ENCODE results near the gene PAQR4. TPM values are rescaled to one million over a fixed set of nuclear protein-coding genes. Genes with fewer than 3 reads are reported as not detected.

PAQR4 gene
- total and polyA plus RNA-seq, 9 donors: 4.3 to 14.4 (median 9.1) TPM

GRCh38 chr16:2954656-2955381 lies 14.3 kb upstream of the PAQR4 start:
- peaks cover 15% of the 10 kb centered on the region for H3K4me1 ChIP-seq (ENCODE audit: control insufficient read depth, insufficient read depth, low read length)
- peaks cover 35% of the 10 kb centered on the region for H3K27me3 ChIP-seq (ENCODE audit: control insufficient read depth, insufficient read depth, low read length)
- no peak for DNase-seq
- no peaks in the 10 kb centered on the region for H3K9me3 ChIP-seq (replicated peaks; ENCODE audit: control insufficient read depth, low read depth, low read length)
- H3K27ac ChIP-seq (ENCODE audit: low read length): no peak overlapping the region
- 53% methylated on average over 15 of the region's 26 CpGs for WGBS (ENCODE audit: insufficient coverage)
- H3K36me3 ChIP-seq (ENCODE audit: control insufficient read depth, insufficient read depth, low read length): no peaks in the 10 kb centered on the region
- H3K4me3 ChIP-seq (ENCODE audit: low read length): no peak overlapping the region

GRCh38 chr16:2955438-2955778 lies 13.7 kb upstream of the PAQR4 start:
- Histone ChIP-seq H3K36me3 (ENCODE audit: control insufficient read depth, insufficient read depth, low read length) (no peaks in the 10 kb centered on the region), H3K4me3 (ENCODE audit: low read length) (no peak overlapping the region), H3K4me1 (ENCODE audit: control insufficient read depth, insufficient read depth, low read length) (peaks cover 12% of the 10 kb centered on the region), H3K9me3 (replicated peaks; ENCODE audit: control insufficient read depth, low read depth, low read length) (no peaks in the 10 kb centered on the region), H3K27ac (ENCODE audit: low read length) (no peak overlapping the region), H3K27me3 (ENCODE audit: control insufficient read depth, insufficient read depth, low read length) (peaks cover 35% of the 10 kb centered on the region)
- no peak for DNase-seq
- WGBS (ENCODE audit: insufficient coverage): 33% methylated on average over 6 of the region's 10 CpGs

DNA sequence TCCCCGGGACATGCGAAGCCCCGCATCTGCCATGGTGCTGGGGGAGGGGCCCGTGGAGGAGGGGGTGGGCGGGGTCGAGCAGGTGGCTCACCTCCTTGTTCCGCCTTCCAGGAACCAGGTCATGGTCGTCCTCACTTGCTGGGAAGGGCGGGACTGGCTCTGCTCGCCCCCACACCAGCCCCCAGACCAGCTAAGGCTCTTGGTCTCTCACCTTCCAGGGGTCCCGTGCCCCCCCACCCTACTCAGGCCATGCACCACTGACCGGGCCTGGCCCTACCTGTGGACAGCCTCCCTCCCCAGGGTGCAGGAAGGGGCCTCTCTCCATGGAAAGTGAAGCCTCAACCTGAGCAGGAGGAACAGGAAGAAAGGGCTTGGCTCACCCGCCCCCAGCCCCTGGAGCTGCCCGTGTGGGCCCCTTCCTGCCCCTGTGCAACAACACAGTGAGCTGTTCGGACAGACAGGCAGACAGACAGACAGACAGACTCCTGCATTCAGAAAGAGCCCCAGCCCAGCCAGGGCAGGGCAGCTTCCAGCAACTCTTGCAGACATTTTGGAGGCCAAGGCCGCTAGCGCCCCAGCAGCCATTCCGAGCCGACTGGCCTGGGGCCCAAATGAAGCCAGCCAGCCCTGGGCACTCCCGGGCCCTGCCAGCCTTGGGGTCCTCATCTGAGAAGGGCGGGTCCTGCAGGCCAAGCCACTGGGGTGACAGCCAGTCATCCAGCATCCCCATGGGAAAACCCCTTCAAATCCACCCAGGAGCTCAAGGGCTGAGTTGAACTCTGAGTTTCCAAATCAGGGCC lies 13.2 kb upstream of the PAQR4 start:
- no peak overlapping the region for H3K27ac ChIP-seq (ENCODE audit: low read length)
- H3K4me1 ChIP-seq (ENCODE audit: control insufficient read depth, insufficient read depth, low read length): peaks cover 12% of the 10 kb centered on the region
- WGBS (ENCODE audit: insufficient coverage): 43% methylated on average over 11 of the region's 21 CpGs
- H3K9me3 ChIP-seq (replicated peaks; ENCODE audit: control insufficient read depth, low read depth, low read length): no peaks in the 10 kb centered on the region
- H3K4me3 ChIP-seq (ENCODE audit: low read length): no peak overlapping the region
- no peaks in the 10 kb centered on the region for H3K36me3 ChIP-seq (ENCODE audit: control insufficient read depth, insufficient read depth, low read length)
- H3K27me3 ChIP-seq (ENCODE audit: control insufficient read depth, insufficient read depth, low read length): peaks cover 41% of the 10 kb centered on the region
- no peak for DNase-seq

- H3K36me3 ChIP-seq (ENCODE audit: control insufficient read depth, insufficient read depth, low read length): no peaks in the 10 kb centered on the region
- no peak for DNase-seq
- WGBS (ENCODE audit: insufficient coverage): 63% methylated on average over 4 of the region's 11 CpGs
- H3K27ac ChIP-seq (ENCODE audit: low read length): no peak overlapping the region
- H3K9me3 ChIP-seq (replicated peaks; ENCODE audit: control insufficient read depth, low read depth, low read length): no peaks in the 10 kb centered on the region
- H3K4me1 ChIP-seq (ENCODE audit: control insufficient read depth, insufficient read depth, low read length): peaks cover 12% of the 10 kb centered on the region
- H3K27me3 ChIP-seq (ENCODE audit: control insufficient read depth, insufficient read depth, low read length): peaks cover 44% of the 10 kb centered on the region
- H3K4me3 ChIP-seq (ENCODE audit: low read length): no peak overlapping the region
Observed at GRCh38 chr16:2956579-2956956, 12.6 kb upstream of the PAQR4 start.

GRCh38 chr16:2959206-2959605 lies 9.9 kb upstream of the PAQR4 start:
- 57% methylated on average over 4 of the region's 10 CpGs for WGBS (ENCODE audit: insufficient coverage)

DNA sequence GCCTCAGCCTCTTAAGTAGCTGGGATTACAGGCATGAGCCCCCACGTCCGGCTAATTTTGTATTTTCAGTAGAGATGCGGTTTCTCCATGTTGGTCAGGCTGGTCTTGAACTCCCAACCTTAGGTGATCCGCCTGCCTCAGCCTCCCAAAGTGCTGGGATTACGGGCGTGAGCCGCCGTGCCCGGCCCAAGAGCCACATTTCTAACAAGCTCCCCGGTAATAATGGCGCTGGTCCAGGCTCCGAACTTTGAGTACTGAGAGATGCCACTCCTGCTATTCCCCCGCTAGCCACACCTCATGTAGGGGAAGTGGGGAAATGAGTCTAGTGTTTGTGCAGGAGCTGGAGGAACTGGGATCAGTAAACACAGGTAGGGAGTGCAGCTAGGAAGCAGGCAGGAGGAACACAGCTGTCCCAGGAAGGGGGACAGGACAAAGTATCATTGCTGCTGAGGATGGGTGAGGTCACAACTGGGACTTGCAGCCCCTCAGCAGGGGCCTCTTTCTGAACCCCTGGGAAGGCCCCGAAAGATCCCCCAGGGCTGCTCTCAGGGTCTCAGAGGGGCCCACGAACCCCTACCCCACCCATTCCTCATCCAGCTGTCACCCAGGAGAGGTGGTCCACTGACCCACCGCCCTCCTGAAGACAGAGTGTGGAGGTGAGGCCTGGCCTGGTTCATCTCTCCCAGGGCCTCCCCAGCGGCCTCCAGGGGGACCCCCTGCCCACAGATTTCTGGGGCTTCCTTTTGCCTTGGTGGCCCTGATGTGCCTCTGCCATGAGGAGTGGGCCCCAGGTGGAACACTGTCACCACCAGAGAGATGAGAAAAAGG lies 8.8 kb upstream of the PAQR4 start:
- H3K36me3 ChIP-seq (ENCODE audit: control insufficient read depth, insufficient read depth, low read length): no peaks in the 10 kb centered on the region
- no peak for DNase-seq
- 84% methylated on average over 11 of the region's 17 CpGs for WGBS (ENCODE audit: insufficient coverage)
- peaks cover 28% of the 10 kb centered on the region for H3K4me1 ChIP-seq (ENCODE audit: control insufficient read depth, insufficient read depth, low read length)
- H3K27me3 ChIP-seq (ENCODE audit: control insufficient read depth, insufficient read depth, low read length): peaks cover 68% of the 10 kb centered on the region
- no peak overlapping the region for H3K27ac ChIP-seq (ENCODE audit: low read length)
- no peaks in the 10 kb centered on the region for H3K9me3 ChIP-seq (replicated peaks; ENCODE audit: control insufficient read depth, low read depth, low read length)
- H3K4me3 ChIP-seq (ENCODE audit: low read length): no peak overlapping the region

More at GRCh38 chr16:2959206-2959605, 9.9 kb upstream of the PAQR4 start:
- Histone ChIP-seq H3K4me1 (ENCODE audit: control insufficient read depth, insufficient read depth, low read length) (peaks cover 18% of the 10 kb centered on the region), H3K36me3 (ENCODE audit: control insufficient read depth, insufficient read depth, low read length) (no peaks in the 10 kb centered on the region), H3K27me3 (ENCODE audit: control insufficient read depth, insufficient read depth, low read length) (peaks cover 63% of the 10 kb centered on the region), H3K27ac (ENCODE audit: low read length) (no peak overlapping the region), H3K4me3 (ENCODE audit: low read length) (no peak overlapping the region), H3K9me3 (replicated peaks; ENCODE audit: control insufficient read depth, low read depth, low read length) (no peaks in the 10 kb centered on the region)
- DNase-seq: no peak

- DNase-seq: no peak
- no peaks in the 10 kb centered on the region for H3K9me3 ChIP-seq (replicated peaks; ENCODE audit: control insufficient read depth, low read depth, low read length)
- peaks cover 73% of the 10 kb centered on the region for H3K27me3 ChIP-seq (ENCODE audit: control insufficient read depth, insufficient read depth, low read length)
- H3K27ac ChIP-seq (ENCODE audit: low read length): no peak overlapping the region
- H3K4me1 ChIP-seq (ENCODE audit: control insufficient read depth, insufficient read depth, low read length): peaks cover 38% of the 10 kb centered on the region
- no peaks in the 10 kb centered on the region for H3K36me3 ChIP-seq (ENCODE audit: control insufficient read depth, insufficient read depth, low read length)
- WGBS (ENCODE audit: insufficient coverage): 15% methylated on average over 22 of the region's 28 CpGs
- no peak overlapping the region for H3K4me3 ChIP-seq (ENCODE audit: low read length)
Observed at GRCh38 chr16:2962334-2963073, 6.6 kb upstream of the PAQR4 start.

DNA sequence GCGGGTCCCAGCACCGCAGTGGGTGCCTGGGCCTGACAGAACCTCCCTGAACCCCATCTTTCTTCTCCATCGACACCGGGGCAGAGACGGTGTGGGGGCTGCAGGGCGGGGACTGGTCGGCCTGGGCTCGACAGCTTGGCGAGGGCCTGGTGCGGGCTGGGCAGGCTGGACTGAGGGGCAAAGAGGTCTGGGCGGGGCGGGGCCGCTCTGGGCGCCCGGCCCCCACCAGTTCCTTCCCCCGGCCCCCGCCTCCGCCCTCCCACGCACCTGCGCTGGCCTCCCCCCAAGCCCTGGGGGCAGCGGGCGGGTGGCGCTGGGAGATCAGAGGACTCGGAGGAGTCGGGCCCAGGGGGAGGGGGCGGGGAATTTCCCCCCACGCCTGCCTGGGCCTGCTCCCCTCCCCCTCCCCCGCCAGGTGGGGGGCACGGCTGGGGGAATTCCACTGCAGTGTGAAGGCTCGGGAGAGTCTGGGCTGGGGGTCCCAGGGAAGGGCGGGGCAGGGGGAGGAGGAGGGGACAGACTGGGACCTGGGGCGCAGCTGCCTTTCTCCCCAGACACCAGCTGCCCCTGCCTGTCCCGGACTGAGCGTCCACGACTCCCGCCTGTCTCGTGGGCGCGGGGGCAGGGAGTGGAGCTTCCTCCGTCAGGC lies 6.0 kb upstream of the PAQR4 start:
- no peaks in the 10 kb centered on the region for H3K9me3 ChIP-seq (replicated peaks; ENCODE audit: control insufficient read depth, low read depth, low read length)
- WGBS (ENCODE audit: insufficient coverage): 2% methylated on average over 22 of the region's 40 CpGs
- DNase-seq: no peak
- H3K27me3 ChIP-seq (ENCODE audit: control insufficient read depth, insufficient read depth, low read length): peaks cover 80% of the 10 kb centered on the region
- peak overlapping the region; percentile 1 for H3K4me3 ChIP-seq (ENCODE audit: low read length)
- H3K4me1 ChIP-seq (ENCODE audit: control insufficient read depth, insufficient read depth, low read length): peaks cover 44% of the 10 kb centered on the region
- no peak overlapping the region for H3K27ac ChIP-seq (ENCODE audit: low read length)
- H3K36me3 ChIP-seq (ENCODE audit: control insufficient read depth, insufficient read depth, low read length): no peaks in the 10 kb centered on the region

- Histone ChIP-seq H3K4me3 (ENCODE audit: low read length) (peak within 1 kb of the TSS; percentile 10), H3K27me3 (ENCODE audit: control insufficient read depth, insufficient read depth, low read length) (peaks cover 87% of the 10 kb centered on the region), H3K36me3 (ENCODE audit: control insufficient read depth, insufficient read depth, low read length) (no peaks in the 10 kb centered on the region), H3K4me1 (ENCODE audit: control insufficient read depth, insufficient read depth, low read length) (peaks cover 51% of the 10 kb centered on the region), H3K27ac (ENCODE audit: low read length) (no peak within 1 kb of the TSS), H3K9me3 (replicated peaks; ENCODE audit: control insufficient read depth, low read depth, low read length) (no peaks in the 10 kb centered on the region)
- under 1% methylated on average over 39 of the region's 60 CpGs for WGBS (ENCODE audit: insufficient coverage)
- DNase-seq: no peak
Observed at GRCh38 chr16:2963723-2964474, 5.2 kb upstream of the PAQR4 start, which contains the start of gene KREMEN2. Gene KREMEN2 (plus strand): TSS chr16:2964275. CDS start chr16:2964521, 246 bp downstream.
